Measurements from ENCODE around the gene KLHL30. TPM values are rescaled to one million over a fixed set of nuclear protein-coding genes. Genes with fewer than 3 reads are reported as not detected.

The KLHL30 gene
- total and polyA plus RNA-seq, 3 donors from 2014 or later, result 0.16 to 0.37 (median 0.29) TPM

GRCh38 chr2:238103465-238104225 is 34.8 kb upstream of the KLHL30 start:
- DNase-seq, result no peak
- TF ChIP-seq POLR2A (IDR thresholded peaks at IDR 0.05) (no peak), CTCF (IDR thresholded peaks at IDR 0.05) (no peak)
- 94 to 98% methylated on average over 8 to 18 of the region's 18 CpGs for WGBS, 2 donors

GRCh38 chr2:238104226-238104690 is 34.2 kb upstream of the KLHL30 start:
- Histone ChIP-seq H3K9me3 (no peaks in the 10 kb centered on the region), H3K4me1 (no peaks in the 10 kb centered on the region), H3K27me3 (no peaks in the 10 kb centered on the region), H3K27ac (no peak overlapping the region), H3K4me3 (no peak overlapping the region), H3K36me3 (ENCODE audit: low read depth, missing control alignments) (no peaks in the 10 kb centered on the region)
- WGBS, 2 donors, result 93 to 95% methylated on average over 3 to 14 of the region's 14 CpGs
- intact Hi-C loops (cut with DNase I; ENCODE audit: low total_unique reads), result no loop called here
- TF ChIP-seq CTCF (IDR thresholded peaks at IDR 0.05), result no peak
- TF ChIP-seq POLR2A (IDR thresholded peaks at IDR 0.05), result no peak
- no peak for DNase-seq

More at GRCh38 chr2:238103465-238104225, 34.8 kb upstream of the KLHL30 start:
- no peaks in the 10 kb centered on the region for H3K9me3 ChIP-seq
- no peaks in the 10 kb centered on the region for H3K4me1 ChIP-seq
- H3K36me3 ChIP-seq (ENCODE audit: low read depth, missing control alignments), result no peaks in the 10 kb centered on the region
- H3K27ac ChIP-seq, result no peak overlapping the region
- H3K4me3 ChIP-seq, result no peak overlapping the region
- intact Hi-C loops (cut with DNase I; ENCODE audit: low total_unique reads), result no loop called here
- no peaks in the 10 kb centered on the region for H3K27me3 ChIP-seq

- no peak overlapping the region for H3K27ac ChIP-seq
- no peak for DNase-seq
- intact Hi-C loops (cut with DNase I; ENCODE audit: low total_unique reads), result no loop called here
- no peaks in the 10 kb centered on the region for H3K4me1 ChIP-seq
- no peaks in the 10 kb centered on the region for H3K9me3 ChIP-seq
- no peaks in the 10 kb centered on the region for H3K27me3 ChIP-seq
- 94 to 95% methylated on average over 19 to 21 of the region's 21 CpGs for whole genome bisulfite sequencing, 2 donors
- H3K4me3 ChIP-seq, result no peak overlapping the region
- TF ChIP-seq CTCF (IDR thresholded peaks at IDR 0.05) (no peak), POLR2A (IDR thresholded peaks at IDR 0.05) (no peak)
- no peaks in the 10 kb centered on the region for H3K36me3 ChIP-seq (ENCODE audit: low read depth, missing control alignments)
These were observed 33.6 kb upstream of the KLHL30 start for GRCh38 chr2:238104691-238105371.

- Histone ChIP-seq H3K27me3 (no peaks in the 10 kb centered on the region), H3K36me3 (ENCODE audit: low read depth, missing control alignments) (no peaks in the 10 kb centered on the region), H3K4me1 (no peaks in the 10 kb centered on the region), H3K27ac (no peak overlapping the region), H3K4me3 (no peak overlapping the region), H3K9me3 (no peaks in the 10 kb centered on the region)
- no peak for DNase-seq
- WGBS, 2 donors, result 84 to 90% methylated on average over 14 to 28 of the region's 28 CpGs
- intact Hi-C loops (cut with DNase I; ENCODE audit: low total_unique reads), result no loop called here
- no peak for TF ChIP-seq CTCF (IDR thresholded peaks at IDR 0.05)
- TF ChIP-seq POLR2A (IDR thresholded peaks at IDR 0.05), result no peak
These were observed 32.7 kb upstream of the KLHL30 start for GRCh38 chr2:238105506-238106338.
